Brain microvascular endothelial cell (primary cell): ENCODE data around the gene TRPM2.
A peak's percentile ranks its signal among the peaks of the same experiment; 100 is the strongest.

ENCODE experiments used
- DNase-seq: peaks from one replicate; pipeline ENCODE4 v3.0.0-alpha.2; 2020
- H3K27ac ChIP-seq: fragments of 250-450 bp; sonication (Bioruptor Pico); 2 replicates; pipeline ENCODE4 v1.5.1; 2020; ENCODE audit warnings: mild to moderate bottlenecking, moderate library complexity
- H3K27me3 ChIP-seq: fragments of 250-450 bp; sonication (Bioruptor Pico); replicated peaks from 2 replicates; pipeline ENCODE4 v1.5.1; 2020; ENCODE audit warnings: mild to moderate bottlenecking
- H3K36me3 ChIP-seq: fragments of 250-450 bp; sonication (Bioruptor Pico); replicated peaks from 2 replicates; pipeline ENCODE4 v1.5.1; 2020; ENCODE audit warnings: mild to moderate bottlenecking
- H3K4me3 ChIP-seq: 2 replicates; pipeline ENCODE4 v1.5.1; 2011; ENCODE audit warnings: low read depth, mild to moderate bottlenecking, control low read depth, low read length, moderate library complexity
- CTCF ChIP-seq: IDR thresholded peaks from 2 replicates; pipeline ENCODE4 v1.5.1; 2011; ENCODE audit warnings: low read depth, mild to moderate bottlenecking, moderate library complexity, low read length, control low read depth, inconsistent platforms; ENCODE audit errors: missing control alignments
- in situ Hi-C: cut with HindIII; loops from 2 replicates; pipeline ENCODE4 v1.10.0; 2017; ENCODE audit warnings: low sequenced_read_pairs, low pct_ligation_motif_present

Gene TRPM2

GRCh38 chr21:44444286-44444931 is 91.0 kb downstream of the TRPM2 start:
- Histone ChIP-seq H3K36me3 (no peaks in the 10 kb centered on the region), H3K27ac (no peak overlapping the region), H3K4me3 (no peak overlapping the region), H3K27me3 (peaks cover 6% of the 10 kb centered on the region)
- in situ Hi-C loops = no loop called here
- no peak for DNase-seq
- peak; percentile 27 for TF ChIP-seq CTCF

- no peaks in the 10 kb centered on the region for H3K36me3 ChIP-seq
- DNase-seq = no peak
Observed at GRCh38 chr21:44445145-44445812, 91.9 kb downstream of the TRPM2 start.

GRCh38 chr21:44448651-44449131 is 95.3 kb downstream of the TRPM2 start:
- no peak for TF ChIP-seq CTCF
- in situ Hi-C loops = no loop called here
- H3K4me3 ChIP-seq = no peak overlapping the region

More at GRCh38 chr21:44445145-44445812, 91.9 kb downstream of the TRPM2 start:
- no peak overlapping the region for H3K4me3 ChIP-seq
- H3K27me3 ChIP-seq = peaks cover 6% of the 10 kb centered on the region
- H3K27ac ChIP-seq = no peak overlapping the region
- in situ Hi-C loops = no loop called here
- TF ChIP-seq CTCF = no peak

GRCh38 chr21:44449473-44450363 is 96.3 kb downstream of the TRPM2 start:
- H3K36me3 ChIP-seq = no peaks in the 10 kb centered on the region
- no peak overlapping the region for H3K4me3 ChIP-seq
- DNase-seq = no peak
- H3K27ac ChIP-seq = no peak overlapping the region
- no peak for TF ChIP-seq CTCF
- peaks cover 6% of the 10 kb centered on the region for H3K27me3 ChIP-seq
- in situ Hi-C loops = no loop called here

More at GRCh38 chr21:44448651-44449131, 95.3 kb downstream of the TRPM2 start:
- peaks cover 6% of the 10 kb centered on the region for H3K27me3 ChIP-seq
- H3K36me3 ChIP-seq = no peaks in the 10 kb centered on the region
- no peak overlapping the region for H3K27ac ChIP-seq
- no peak for DNase-seq

- no peak for DNase-seq
- TF ChIP-seq CTCF = no peak
- Histone ChIP-seq H3K36me3 (no peaks in the 10 kb centered on the region), H3K4me3 (no peak overlapping the region), H3K27me3 (peaks cover 6% of the 10 kb centered on the region), H3K27ac (no peak overlapping the region)
- in situ Hi-C loops = no loop called here
Observed at GRCh38 chr21:44450402-44450801, 97.0 kb downstream of the TRPM2 start.
